ENCODE results near the gene MYO3B. TPM values are rescaled to one million over a fixed set of nuclear protein-coding genes. Genes with fewer than 3 reads are reported as not detected.

MYO3B gene
- total and polyA plus RNA-seq, 2 donors (not counting 3 experiments of a cell fraction or from before 2014, with no cell fraction given) = 0.03 TPM; not detected in 1

GRCh38 chr2:170354855-170355780 is 177.2 kb downstream of the MYO3B start:
- H3K79me2 ChIP-seq (ENCODE audit: control insufficient read depth, insufficient read depth, low read length) = no peaks in the 10 kb centered on the region
- no peak overlapping the region for H3K27ac ChIP-seq (ENCODE audit: insufficient read depth, low read depth, low read length)
- no peak overlapping the region for H3K9ac ChIP-seq (replicated peaks; ENCODE audit: extremely low read depth, insufficient read depth, low read length)
- FAIRE-seq (no peak), DNase-seq (ENCODE audit: low read depth, low spot score) (no peak)
- no TSS peak for BruUV-seq (replicated peaks)
- CTCF ChIA-PET = interaction anchor here (1.0 to 1.7 kb wide), 2 partner anchors 30 to 456 kb away, joined by 3 to 5 read pairs; no protein-coding TSS in a partner anchor
- dilution Hi-C loops (cut with MboI; ENCODE audit: extremely low pct_ligation_motif_present, low sequenced_read_pairs) = no loop called here
- no peaks in the 10 kb centered on the region for H3K36me3 ChIP-seq (ENCODE audit: control insufficient read depth in 2 of 2, extremely low read depth in 1 of 2, insufficient read depth in 2 of 2, low read length in 2 of 2)
- H3K9me3 ChIP-seq (replicated peaks; ENCODE audit: control insufficient read depth, insufficient read depth, low read length) = no peaks in the 10 kb centered on the region
- H3K4me2 ChIP-seq (ENCODE audit: insufficient read depth, low read length) = no peak overlapping the region
- intact Hi-C loops (cut with micrococcal nuclease) = no loop called here
- H3K27me3 ChIP-seq (ENCODE audit: control insufficient read depth in 2 of 2, insufficient read depth in 2 of 2, low read length in 2 of 2) = peaks cover 3 to 15% of the 10 kb centered on the region in 2 experiments
- H3K4me1 ChIP-seq (ENCODE audit: control insufficient read depth, extremely low read depth, insufficient read depth, low read length) = no peaks in the 10 kb centered on the region
- no peaks in the 10 kb centered on the region for H4K20me1 ChIP-seq (replicated peaks; ENCODE audit: control insufficient read depth, extremely low read depth, insufficient read depth, low read length)
- no peak overlapping the region for H3K4me3 ChIP-seq (replicated peaks in 1 of 3; ENCODE audit: insufficient read depth in 1 of 3, low read depth in 1 of 3, low read length in 3 of 3)
- no peaks in the 10 kb centered on the region for H3K9me1 ChIP-seq (replicated peaks; ENCODE audit: control insufficient read depth, extremely low read depth, insufficient read depth, low read length)
- no peak for TF ChIP-seq GATA2 (IDR thresholded peaks at IDR 0.05; ENCODE audit: insufficient read depth, insufficient read length, low read depth, low read length)
- no peak for TF ChIP-seq FOS (IDR thresholded peaks at IDR 0.05; ENCODE audit: borderline replicate concordance, insufficient read depth, low read length)
- no peak for TF ChIP-seq POLR2A (IDR thresholded peaks at IDR 0.05; ENCODE audit: low read depth, low read length)
- no peak for TF ChIP-seq JUN (IDR thresholded peaks at IDR 0.05; ENCODE audit: borderline replicate concordance, insufficient read depth, insufficient read length, low read depth)
- no peak for TF ChIP-seq MYC (IDR thresholded peaks at IDR 0.05; ENCODE audit: low read depth, low read length)
- TF ChIP-seq, protein P1, sequence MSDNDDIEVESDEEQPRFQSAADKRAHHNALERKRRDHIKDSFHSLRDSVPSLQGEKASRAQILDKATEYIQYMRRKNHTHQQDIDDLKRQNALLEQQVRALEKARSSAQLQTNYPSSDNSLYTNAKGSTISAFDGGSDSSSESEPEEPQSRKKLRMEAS (IDR thresholded peaks at IDR 0.05; ENCODE audit: insufficient read depth, insufficient read length) = no peak
- TF ChIP-seq CTCF (IDR thresholded peaks at IDR 0.05; ENCODE audit: extremely low read depth in 1 of 2, insufficient read depth in 1 of 2, low read depth in 1 of 2, low read length in 2 of 2) = no peak
- H2AFZ ChIP-seq (ENCODE audit: low read depth, low read length) = no peak overlapping the region
- POLR2A ChIA-PET = no interaction called here
